GM18508 (cell line): ENCODE data around the gene METTL15.
"Not testable (repeated sequence)": the region's sequence is repeated elsewhere in the genome, so short reads cannot be mapped to it uniquely, and the experiment has no call there.

ENCODE experiments used
- ATAC-seq: cut with Tn5 transposase; IDR thresholded peaks from one replicate; pipeline ENCODE4 v1.9.1; 2021; ENCODE audit warnings: moderate number of reproducible peaks; ENCODE audit not compliant: insufficient read depth, unreplicated experiment

Gene METTL15

GRCh38 chr11:28353991-28354390 lies 245.8 kb downstream of the METTL15 start:
- ATAC-seq: no peak

DNA sequence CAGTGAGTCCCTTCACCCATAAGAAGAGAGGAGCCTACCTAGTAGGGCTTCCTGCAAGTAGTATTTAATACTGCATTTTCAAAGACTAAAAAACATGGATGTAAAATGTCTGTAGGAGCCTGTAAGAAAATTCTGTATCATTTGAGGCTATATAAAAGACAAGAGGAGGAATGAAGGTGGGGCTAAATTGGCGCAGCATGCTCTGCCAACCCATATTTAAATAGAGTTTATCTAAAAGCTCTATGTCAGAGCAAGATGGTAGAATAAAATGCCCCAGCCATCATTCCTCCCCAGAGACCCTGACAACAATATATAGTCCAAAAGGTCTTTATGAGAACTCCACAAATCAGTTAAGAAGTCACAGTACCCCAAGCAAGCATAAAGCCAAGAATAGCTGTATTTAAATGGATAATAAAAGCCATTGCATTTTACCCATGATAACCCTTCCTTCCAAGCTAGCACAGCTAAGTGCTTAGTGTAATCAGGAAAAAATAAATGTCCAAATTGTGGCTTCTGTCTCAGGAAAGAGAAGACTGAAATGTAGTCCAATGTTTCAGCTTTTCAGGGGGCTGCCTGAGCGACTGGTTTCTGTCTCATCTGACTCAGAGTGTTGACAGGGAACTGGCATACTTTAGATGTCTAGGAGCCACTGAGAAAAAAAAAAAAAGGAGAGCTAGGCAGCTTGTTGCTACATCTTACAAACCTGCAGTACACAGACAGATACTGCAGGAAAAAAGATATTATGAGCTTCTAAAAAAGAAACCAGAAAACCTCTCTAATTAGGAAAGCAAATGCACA lies 258.6 kb downstream of the METTL15 start:
- ATAC-seq: no peak

DNA sequence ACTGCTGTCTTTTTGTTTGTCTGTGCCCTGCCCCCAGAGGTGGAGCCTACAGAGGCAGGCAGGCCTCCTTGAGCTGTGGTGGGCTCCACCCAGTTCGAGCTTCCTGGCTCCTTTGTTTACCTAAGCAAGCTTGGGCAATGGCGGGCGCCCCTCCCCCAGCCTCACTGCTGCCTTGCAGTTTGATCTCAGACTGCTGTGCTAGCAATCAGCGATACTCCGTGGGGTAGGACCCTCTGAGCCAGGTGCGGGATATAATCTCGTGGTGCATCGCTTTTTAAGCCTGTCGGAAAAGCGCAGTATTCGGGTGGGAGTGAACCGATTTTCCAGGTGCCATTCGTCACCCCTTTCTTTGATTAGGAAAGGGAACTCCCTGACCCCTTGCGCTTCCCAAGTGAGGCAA lies 269.9 kb downstream of the METTL15 start:
- not testable (repeated sequence) for ATAC-seq
